Gastroesophageal sphincter (tissue), 4 donors: ENCODE measurements around the gene CA9. TPM values are rescaled to one million over a fixed set of nuclear protein-coding genes. Genes with fewer than 3 reads are reported as not detected.
A peak's percentile ranks its signal among the peaks of the same experiment; 100 is the strongest.

Experiments used
- ATAC-seq: fragments of 150-250 bp; one replicate; pipeline ENCODE4 v1.9.1; 2016; ENCODE audit warnings: mild to moderate bottlenecking, moderate library complexity
- H3K27ac ChIP-seq, 4 donors: fragments of 200-600 bp; sonication (generic) in 3 of 4; 1 replicate in 3 of 4; 2 replicates in 1 of 4; pipeline ENCODE4 v1.5.1; 2016 to 2019
- H3K27me3 ChIP-seq: fragments of 200-600 bp; sonication (generic); one replicate; pipeline ENCODE4 v1.5.1; 2019
- H3K36me3 ChIP-seq, 2 donors: fragments of 200-600 bp; sonication (generic); one replicate each; pipeline ENCODE4 v1.5.1; 2019; ENCODE audit warnings: control low read depth in 1 of 2
- H3K4me1 ChIP-seq, 3 donors: fragments of 200-600 bp; sonication (generic); 1 replicate in 2 of 3; 2 replicates in 1 of 3; pipeline ENCODE4 v1.5.1; 2016 to 2019; ENCODE audit warnings: control low read depth in 2 of 3
- H3K4me3 ChIP-seq, 2 donors: fragments of 200-600 bp; sonication (generic); one replicate each; pipeline ENCODE4 v1.5.1; 2019; ENCODE audit warnings: mild to moderate bottlenecking in 1 of 2, moderate library complexity in 1 of 2
- H3K9me3 ChIP-seq, 3 donors: fragments of 200-600 bp; sonication (generic); one replicate each; pipeline ENCODE4 v1.5.1; 2017 to 2019; ENCODE audit warnings: control low read depth in 2 of 3
- EP300 ChIP-seq: sonication (generic); formaldehyde crosslinking; IDR thresholded peaks from one replicate; pipeline ENCODE4 v1.6.1; 2017; ENCODE audit warnings: antibody characterized with exemption, mild to moderate bottlenecking
- POLR2A ChIP-seq, 2 donors: fragments of 450-650 bp; IDR thresholded peaks; one replicate each; pipeline ENCODE4 v1.6.1; 2017; ENCODE audit warnings: antibody characterized with exemption in 2 of 2, mild to moderate bottlenecking in 2 of 2, moderate library complexity in 1 of 2
- POLR2AphosphoS5 ChIP-seq: sonication (generic); formaldehyde crosslinking; IDR thresholded peaks from one replicate; pipeline ENCODE4 v1.6.1; 2017; ENCODE audit warnings: antibody characterized with exemption
- WGBS, 2 donors: methylation state at CpG; one replicate each; pipeline ENCODE4 v1.1.5; 2018; ENCODE audit warnings: low coverage in 1 of 2; 5-methylcytosine and 5-hydroxymethylcytosine counted together
- total RNA-seq, 4 donors: library from RNA; depleted of rRNA; stranded (reverse); fragments of >200 nt; gene quantifications; one replicate each; pipeline ENCODE4 v1.1.0, GENCODE V29; 2016
- TF ChIP-seq, protein P1 (sequence below), 4 experiments: fragments of 200-600 bp in 2 of 4; fragments of 450-650 bp in 2 of 4; sonication (generic) in 1 of 4; IDR thresholded peaks; one replicate each; pipeline ENCODE4 v1.5.1; 2017 to 2019; ENCODE audit warnings: antibody characterized with exemption in 4 of 4, mild to moderate bottlenecking in 2 of 4, moderate library complexity in 2 of 4

The CA9 gene
- total RNA-seq, 4 donors from 2014 or later: 3.9 TPM; not detected in 3

GRCh38 chr9:35685506-35685905 lies 11.8 kb downstream of the CA9 start:
- no peak for ATAC-seq
- Histone ChIP-seq H3K4me1 (peaks cover 0 to 67% (median 0%) of the 10 kb centered on the region in 3 donors), H3K36me3 (peaks cover 0 to 70% of the 10 kb centered on the region in 2 donors), H3K4me3 (peak overlapping the region; percentile 79 to 81), H3K9me3 (no peaks in the 10 kb centered on the region), H3K27me3 (no peaks in the 10 kb centered on the region), H3K27ac (peak overlapping the region; percentile 96 to 99 (median 98))
- WGBS, 2 donors: 28% methylated on average over 5 of the region's 13 CpGs; no CpG with 5 or more reads in 1 of the 2 donors
- TF ChIP-seq, protein P1, sequence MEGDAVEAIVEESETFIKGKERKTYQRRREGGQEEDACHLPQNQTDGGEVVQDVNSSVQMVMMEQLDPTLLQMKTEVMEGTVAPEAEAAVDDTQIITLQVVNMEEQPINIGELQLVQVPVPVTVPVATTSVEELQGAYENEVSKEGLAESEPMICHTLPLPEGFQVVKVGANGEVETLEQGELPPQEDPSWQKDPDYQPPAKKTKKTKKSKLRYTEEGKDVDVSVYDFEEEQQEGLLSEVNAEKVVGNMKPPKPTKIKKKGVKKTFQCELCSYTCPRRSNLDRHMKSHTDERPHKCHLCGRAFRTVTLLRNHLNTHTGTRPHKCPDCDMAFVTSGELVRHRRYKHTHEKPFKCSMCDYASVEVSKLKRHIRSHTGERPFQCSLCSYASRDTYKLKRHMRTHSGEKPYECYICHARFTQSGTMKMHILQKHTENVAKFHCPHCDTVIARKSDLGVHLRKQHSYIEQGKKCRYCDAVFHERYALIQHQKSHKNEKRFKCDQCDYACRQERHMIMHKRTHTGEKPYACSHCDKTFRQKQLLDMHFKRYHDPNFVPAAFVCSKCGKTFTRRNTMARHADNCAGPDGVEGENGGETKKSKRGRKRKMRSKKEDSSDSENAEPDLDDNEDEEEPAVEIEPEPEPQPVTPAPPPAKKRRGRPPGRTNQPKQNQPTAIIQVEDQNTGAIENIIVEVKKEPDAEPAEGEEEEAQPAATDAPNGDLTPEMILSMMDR (IDR thresholded peaks at IDR 0.05): no peak
- TF ChIP-seq EP300 (no peak), POLR2A (IDR thresholded peaks at IDR 0.05) (peak in 1 of 2 donors; percentile 39), POLR2AphosphoS5 (peak; percentile 69)

DNA sequence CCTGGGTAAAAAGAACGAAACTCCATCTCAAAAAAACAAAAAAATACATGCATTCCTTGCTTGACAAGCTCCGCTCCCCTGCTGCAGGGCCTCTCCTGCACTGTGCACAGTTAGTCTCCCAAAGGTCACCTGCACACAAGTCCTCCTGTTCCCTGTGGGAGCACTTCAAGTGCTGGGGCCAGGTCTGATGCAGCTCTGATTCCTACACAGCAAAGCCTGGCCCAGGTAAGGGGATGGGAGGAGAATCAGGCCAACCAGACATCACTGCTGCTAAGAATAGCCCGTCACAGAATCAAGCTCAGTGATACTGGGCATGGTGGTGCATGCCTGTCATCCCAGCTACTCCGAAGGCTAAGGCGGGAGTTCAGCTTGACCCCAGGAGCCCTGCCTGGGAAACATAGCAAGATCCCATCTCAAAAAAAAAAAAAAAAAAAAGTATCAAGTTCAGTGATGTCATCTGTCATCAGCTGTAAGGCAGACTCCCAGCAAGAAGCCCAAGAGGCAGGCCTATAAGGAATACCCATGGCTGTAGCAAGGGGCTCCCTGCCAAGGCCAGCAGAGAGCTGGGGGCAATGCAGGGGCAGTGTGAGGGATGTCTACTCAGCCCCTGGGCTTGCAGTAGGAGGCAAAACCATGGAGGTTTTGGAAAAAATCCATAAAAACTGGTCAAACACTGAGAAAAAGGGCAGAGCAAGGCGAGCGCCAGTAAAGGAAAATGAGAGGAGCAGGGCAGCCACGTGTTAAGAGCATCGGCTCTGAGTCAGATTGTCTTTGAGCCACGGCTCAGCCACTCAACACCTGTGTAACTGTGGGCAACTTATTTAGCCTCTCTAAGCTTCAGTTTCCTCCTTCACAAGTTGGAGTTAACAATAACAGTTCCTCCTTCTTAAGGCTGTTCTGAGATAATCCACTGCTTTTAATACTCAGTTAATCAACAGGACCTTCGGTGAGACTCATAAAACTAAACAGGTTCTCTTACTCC lies 12.8 kb downstream of the CA9 start:
- Histone ChIP-seq H3K36me3 (peaks cover 0 to 70% of the 10 kb centered on the region in 2 donors), H3K9me3 (no peaks in the 10 kb centered on the region), H3K4me3 (peak overlapping the region; percentile 79 to 81), H3K27me3 (no peaks in the 10 kb centered on the region), H3K4me1 (peaks cover 0 to 61% (median 0%) of the 10 kb centered on the region in 3 donors), H3K27ac (peak overlapping the region; percentile 96 to 99 (median 98))
- TF ChIP-seq, protein P1 (IDR thresholded peaks at IDR 0.05): no peak
- TF ChIP-seq POLR2A (IDR thresholded peaks at IDR 0.05) (peak; percentile 6 to 8), EP300 (no peak), POLR2AphosphoS5 (peak; percentile 53)
- 19 to 34% methylated on average over 9 to 10 of the region's 11 CpGs for WGBS, 2 donors
- ATAC-seq: no peak

DNA sequence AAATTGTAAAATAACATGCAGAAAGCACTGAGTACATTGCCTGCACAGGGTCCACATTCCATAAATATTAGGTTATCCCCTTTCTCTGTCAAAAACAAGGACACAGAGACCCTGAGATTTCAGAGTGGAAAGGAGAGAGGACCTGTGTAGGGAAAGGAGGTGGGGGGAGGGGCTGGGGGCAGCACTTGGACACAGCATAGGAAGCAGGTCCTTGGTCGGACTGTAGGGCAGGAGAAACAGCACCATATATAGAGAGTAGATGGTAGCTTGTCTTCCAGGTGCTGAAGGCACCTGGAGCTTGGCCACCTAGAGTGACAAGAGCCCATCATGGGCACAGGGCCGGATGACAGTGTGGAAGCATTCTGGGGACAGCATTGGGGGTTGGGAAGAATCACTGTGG lies 13.6 kb downstream of the CA9 start:
- Histone ChIP-seq H3K9me3 (no peaks in the 10 kb centered on the region), H3K4me1 (peaks cover 0 to 61% (median 0%) of the 10 kb centered on the region in 3 donors), H3K36me3 (peaks cover 0 to 63% of the 10 kb centered on the region in 2 donors), H3K27ac (peak overlapping the region; percentile 96 to 99 (median 98)), H3K27me3 (no peaks in the 10 kb centered on the region), H3K4me3 (peak overlapping the region; percentile 79 to 81)
- WGBS, 2 donors: 28 to 46% methylated on average over 2 of the region's 2 CpGs
- TF ChIP-seq POLR2A (IDR thresholded peaks at IDR 0.05) (peak in 1 of 2 donors; percentile 19), POLR2AphosphoS5 (peak; percentile 9), EP300 (no peak)
- TF ChIP-seq, protein P1 (IDR thresholded peaks at IDR 0.05): peak in 1 of 4 experiments; percentile 10
- ATAC-seq: no peak

DNA sequence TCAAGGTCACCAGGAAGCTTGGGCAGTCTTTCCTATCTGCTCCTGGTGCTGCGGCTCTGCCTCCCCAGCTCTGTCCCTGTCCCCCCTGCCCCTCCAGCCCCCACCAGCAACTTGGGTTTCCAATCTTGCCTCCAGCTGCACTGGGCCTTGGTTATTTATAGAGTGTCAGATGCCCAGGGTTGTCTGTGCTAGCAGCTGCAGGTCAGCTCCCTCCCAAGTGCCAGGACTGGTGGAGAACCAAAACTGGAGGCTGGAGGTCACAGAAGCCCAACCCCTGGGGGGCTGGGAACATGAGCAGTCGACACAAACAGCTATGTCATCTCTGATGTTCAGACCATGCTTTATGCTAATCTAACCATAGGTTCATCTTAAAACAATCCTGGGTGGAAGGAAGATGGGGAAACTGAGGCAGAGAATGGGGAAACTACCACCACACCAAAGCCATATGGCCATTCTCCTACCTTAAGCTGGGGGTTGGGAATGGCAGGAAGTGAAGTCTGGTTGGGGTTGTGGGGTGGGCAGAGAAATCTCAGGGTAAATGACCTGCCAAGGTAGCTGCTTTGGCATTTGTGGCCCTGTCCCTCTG lies 14.3 kb downstream of the CA9 start:
- H3K36me3 ChIP-seq: peaks cover 0 to 55% of the 10 kb centered on the region in 2 donors
- peaks cover 0 to 61% (median 0%) of the 10 kb centered on the region in 3 donors for H3K4me1 ChIP-seq
- 49 to 50% methylated on average over 1 to 2 of the region's 2 CpGs for WGBS, 2 donors
- peak overlapping the region; percentile 96 to 99 (median 98) for H3K27ac ChIP-seq
- peak; percentile 64 for TF ChIP-seq POLR2AphosphoS5
- peak in 1 of 2 donors; percentile 9 for TF ChIP-seq POLR2A (IDR thresholded peaks at IDR 0.05)
- TF ChIP-seq EP300: no peak
- no peaks in the 10 kb centered on the region for H3K9me3 ChIP-seq
- no peaks in the 10 kb centered on the region for H3K27me3 ChIP-seq
- no peak for ATAC-seq
- H3K4me3 ChIP-seq: peak overlapping the region; percentile 79 to 81
